Measurements from ENCODE around the gene HDAC7. TPM values are rescaled to one million over a fixed set of nuclear protein-coding genes. Genes with fewer than 3 reads are reported as not detected.

HDAC7 gene
- total RNA-seq, 1 donor: 48.9 TPM

DNA sequence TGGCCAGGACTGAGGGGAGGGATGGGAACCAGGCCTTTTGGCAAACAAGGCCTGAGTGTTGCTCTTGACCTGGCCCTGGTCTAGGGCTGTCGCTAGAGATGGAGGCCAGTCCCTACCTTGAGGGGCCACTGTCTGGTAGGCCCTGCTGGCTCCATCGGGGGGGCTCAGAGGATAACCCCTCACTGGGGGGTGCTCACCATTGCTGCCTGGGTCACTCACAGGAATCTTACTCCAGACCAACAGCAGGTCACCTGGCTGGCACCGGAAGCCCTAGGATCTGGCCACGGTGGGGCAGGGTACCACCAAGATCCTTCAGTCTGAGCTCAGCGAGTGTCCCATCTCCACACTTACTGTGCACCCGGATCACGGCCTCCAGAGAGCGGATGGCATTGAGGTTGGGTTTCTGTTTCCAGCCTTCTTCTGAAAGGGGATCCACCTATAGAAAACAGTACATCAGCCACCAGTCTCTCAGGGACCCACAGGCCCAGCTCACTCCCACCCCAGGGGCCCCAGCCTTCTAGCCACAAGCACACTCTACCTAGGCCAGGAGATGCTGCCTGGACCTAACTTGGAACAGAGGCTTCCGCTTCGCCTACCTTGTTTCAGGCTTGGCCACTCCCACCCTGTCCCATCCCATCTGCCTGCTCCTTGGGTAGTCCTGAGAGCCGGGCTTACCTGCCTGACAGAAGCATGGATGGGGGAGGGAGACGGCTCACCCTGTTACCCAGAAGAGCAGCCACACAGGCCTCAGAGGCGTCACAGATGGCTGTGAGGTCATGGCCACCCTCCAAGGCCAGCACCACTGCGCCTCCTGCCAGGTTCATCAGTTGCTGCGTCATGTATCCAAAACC is 34.4 kb downstream of the HDAC7 start:
- TF ChIP-seq, protein P1, sequence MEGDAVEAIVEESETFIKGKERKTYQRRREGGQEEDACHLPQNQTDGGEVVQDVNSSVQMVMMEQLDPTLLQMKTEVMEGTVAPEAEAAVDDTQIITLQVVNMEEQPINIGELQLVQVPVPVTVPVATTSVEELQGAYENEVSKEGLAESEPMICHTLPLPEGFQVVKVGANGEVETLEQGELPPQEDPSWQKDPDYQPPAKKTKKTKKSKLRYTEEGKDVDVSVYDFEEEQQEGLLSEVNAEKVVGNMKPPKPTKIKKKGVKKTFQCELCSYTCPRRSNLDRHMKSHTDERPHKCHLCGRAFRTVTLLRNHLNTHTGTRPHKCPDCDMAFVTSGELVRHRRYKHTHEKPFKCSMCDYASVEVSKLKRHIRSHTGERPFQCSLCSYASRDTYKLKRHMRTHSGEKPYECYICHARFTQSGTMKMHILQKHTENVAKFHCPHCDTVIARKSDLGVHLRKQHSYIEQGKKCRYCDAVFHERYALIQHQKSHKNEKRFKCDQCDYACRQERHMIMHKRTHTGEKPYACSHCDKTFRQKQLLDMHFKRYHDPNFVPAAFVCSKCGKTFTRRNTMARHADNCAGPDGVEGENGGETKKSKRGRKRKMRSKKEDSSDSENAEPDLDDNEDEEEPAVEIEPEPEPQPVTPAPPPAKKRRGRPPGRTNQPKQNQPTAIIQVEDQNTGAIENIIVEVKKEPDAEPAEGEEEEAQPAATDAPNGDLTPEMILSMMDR (IDR thresholded peaks at IDR 0.05; ENCODE audit: insufficient read depth, low read length): no peak

DNA sequence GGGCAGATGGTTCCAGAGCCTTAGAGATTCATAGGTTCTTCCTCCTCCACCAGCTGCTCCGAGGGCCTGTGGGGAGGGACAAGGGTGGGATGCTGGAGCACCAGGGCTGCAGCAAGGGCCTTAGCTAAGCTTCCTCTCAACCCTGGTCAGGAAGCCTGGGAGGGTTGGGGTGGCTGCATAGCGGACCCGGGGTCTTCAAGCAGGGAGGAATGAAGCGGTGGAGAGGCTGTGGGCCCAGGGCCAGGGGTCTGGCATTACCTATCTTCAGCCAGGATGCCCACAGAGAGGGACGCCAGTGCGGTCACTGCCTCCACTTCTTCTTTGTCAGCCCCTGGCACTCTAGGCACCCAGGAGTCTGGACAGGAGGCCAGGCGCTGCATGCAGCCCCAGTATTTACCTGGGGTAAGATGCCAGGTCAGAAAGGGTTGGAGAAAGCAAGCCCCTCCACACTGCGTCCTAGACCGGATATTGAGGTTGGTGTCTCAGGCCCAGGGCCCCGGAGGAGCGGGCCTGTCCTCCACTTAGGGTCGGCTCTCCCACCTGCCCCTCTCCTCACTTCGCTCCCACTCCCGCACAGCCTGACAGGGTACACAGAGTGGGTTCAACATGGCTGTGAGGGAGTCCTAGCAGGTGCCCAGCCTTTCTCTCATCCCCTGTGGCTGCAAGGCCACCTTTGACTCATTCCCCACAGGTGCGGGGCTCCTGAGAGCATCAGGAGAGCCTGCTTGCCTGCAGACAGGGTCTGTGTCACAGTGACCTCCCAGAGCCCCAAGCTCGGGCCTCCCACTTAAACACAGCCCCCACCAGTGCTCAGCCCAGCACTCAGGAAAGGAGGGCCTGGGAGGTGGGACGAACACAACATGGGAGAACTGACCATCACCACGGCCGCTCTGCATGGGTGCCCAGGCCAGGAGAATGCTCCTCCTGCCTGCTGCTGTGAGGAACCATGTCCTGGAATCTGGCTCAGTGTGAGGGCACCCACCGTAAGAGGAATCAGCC is 35.6 kb downstream of the HDAC7 start:
- H3K4me3 ChIP-seq (ENCODE audit: low read depth, low read length): no peak overlapping the region
- TF ChIP-seq, protein P1 (IDR thresholded peaks at IDR 0.05; ENCODE audit: insufficient read depth, low read length): no peak
- no peak for DNase-seq (ENCODE audit: low read depth)

More for the DNA sequence above, 34.4 kb downstream of the HDAC7 start:
- H3K4me3 ChIP-seq (ENCODE audit: low read depth, low read length): no peak overlapping the region
- DNase-seq (ENCODE audit: low read depth): no peak

DNA sequence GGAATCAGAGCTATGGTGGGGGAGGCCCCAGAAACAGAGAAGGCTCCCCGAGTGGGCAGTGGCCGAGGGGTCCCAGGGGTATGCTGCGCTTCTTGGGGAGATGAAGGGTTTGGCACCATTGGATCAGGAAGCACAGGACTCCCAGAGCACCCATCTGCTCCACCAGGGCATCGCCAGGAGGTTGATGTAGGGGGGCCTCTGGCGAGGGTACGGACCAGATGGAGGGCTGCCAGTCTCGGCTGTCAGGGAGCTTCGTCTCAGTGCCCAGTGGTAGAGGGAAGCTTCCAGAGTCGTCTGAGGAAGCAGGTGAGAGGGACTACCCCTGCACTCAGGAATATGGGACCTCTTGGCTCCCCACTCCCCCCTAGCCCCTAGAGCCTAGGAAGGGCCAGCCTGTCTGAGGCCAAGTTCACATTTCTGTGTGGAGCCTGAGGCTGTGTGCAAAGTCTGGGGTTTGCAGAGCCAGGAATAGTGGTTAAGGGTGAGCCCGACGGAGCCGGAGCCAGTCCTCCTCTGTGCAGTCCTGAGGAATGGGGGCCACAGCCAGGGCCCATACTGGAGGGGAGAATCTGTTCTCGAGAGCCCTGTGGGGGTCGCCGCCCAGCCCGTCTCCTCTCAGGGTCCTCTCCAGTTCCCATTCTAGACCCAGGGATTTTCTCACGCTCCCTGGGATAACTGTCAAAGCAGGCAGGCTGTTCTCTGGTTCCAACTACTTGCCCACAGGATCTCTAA is 36.5 kb downstream of the HDAC7 start:
- TF ChIP-seq, protein P1 (IDR thresholded peaks at IDR 0.05; ENCODE audit: insufficient read depth, low read length): no peak
- DNase-seq (ENCODE audit: low read depth): no peak
- no peak overlapping the region for H3K4me3 ChIP-seq (ENCODE audit: low read depth, low read length)

DNA sequence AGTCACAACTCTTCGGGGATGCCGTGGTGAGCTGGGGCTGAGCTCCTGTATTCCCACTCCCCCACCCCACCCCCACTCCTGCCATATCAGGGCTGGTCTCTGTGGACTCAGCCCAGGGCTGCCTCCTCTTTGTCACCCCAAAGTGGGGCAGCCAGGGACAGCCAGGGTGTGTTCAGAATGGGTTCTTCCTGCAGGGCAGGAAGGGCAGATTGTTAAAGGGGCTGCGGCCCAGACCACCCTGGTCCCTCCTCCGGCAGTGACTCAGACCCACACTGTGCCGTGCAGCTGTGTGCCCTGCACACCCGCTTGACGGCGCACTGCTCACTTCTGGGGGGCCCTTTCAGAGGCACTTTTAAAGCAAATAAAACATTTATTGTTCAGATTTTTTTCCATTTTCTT is 37.3 kb downstream of the HDAC7 start:
- H3K4me3 ChIP-seq (ENCODE audit: low read depth, low read length): no peak overlapping the region
- TF ChIP-seq, protein P1 (IDR thresholded peaks at IDR 0.05; ENCODE audit: insufficient read depth, low read length): no peak
- no peak for DNase-seq (ENCODE audit: low read depth)

DNA sequence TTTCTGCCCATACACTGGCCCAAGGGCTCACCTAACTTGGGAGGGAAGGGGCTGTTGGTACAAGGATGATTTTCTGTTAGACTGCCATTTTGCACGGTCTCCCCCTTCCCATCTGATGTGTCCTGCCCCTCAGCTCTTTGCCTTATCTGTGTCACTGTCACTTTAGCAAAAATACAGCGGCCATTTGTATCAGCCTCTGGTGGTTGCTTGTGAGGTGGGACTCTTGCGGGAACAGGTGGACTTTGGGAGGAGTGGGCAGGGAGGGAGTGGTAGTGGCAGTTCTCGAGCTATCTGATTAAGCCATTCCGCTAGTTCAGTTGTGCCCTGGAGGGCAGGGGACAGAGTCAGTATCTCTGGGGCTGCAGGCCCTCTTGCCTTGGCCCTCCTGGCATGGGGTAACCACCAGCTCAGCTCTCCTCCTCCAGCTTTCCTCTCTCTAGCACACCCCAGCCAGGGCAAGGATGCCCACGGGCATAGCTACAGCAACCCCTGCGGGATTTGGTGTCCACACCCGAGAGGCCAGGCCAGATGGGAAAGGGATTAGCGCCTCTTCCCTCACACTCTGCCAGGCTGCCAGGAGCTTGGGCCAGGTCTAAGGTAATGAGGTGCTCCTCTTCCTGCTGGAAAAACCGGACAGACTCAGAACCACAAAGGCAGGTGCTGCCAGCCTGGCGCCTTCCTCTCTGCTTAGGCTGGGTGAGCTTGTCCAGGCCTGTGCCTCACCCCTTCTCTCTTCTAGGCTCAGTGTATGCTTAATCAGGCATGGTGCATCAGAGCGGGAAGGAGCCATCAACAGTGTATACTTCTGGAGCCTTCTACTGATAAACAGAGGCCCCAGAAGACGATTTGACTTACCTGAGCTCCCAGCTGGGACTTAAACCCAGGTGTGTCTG is 38.0 kb downstream of the HDAC7 start:
- no peak for DNase-seq (ENCODE audit: low read depth)
- TF ChIP-seq, protein P1 (IDR thresholded peaks at IDR 0.05; ENCODE audit: insufficient read depth, low read length): no peak
- H3K4me3 ChIP-seq (ENCODE audit: low read depth, low read length): no peak overlapping the region
